K562 (cell line): ENCODE data around the gene USP15. TPM values are rescaled to one million over a fixed set of nuclear protein-coding genes. Genes with fewer than 3 reads are reported as not detected.

Experiments
- ATAC-seq: fragments of 200-7000 bp; cut with Tn5 transposase; 3 replicates; pipeline ENCODE4 v1.9.1; 2020; ENCODE audit warnings: moderate library complexity
- BruUV-seq: library from RNA; stranded (reverse); fragments of 400-500 nt; replicated peaks from 2 replicates; lab custom pipeline; 2021; lab: Mats Ljungman, UMichigan
- CTCF ChIA-PET: fragments of 300-600 bp; formaldehyde crosslinking; extraction: SDS; loops from one replicate; lab custom pipeline; 2021; ENCODE audit warnings: low intra/inter-chr PET ratio; lab: Yijun Ruan, JAX
- POLR2A ChIA-PET: fragments of 300-600, 350-650 bp; sonication (Branson Sonifier 250); formaldehyde crosslinking; extraction: SDS; loops from one replicate; lab custom pipeline; 2021; ENCODE audit warnings: antibody characterized with exemption, inconsistent platforms; lab: Yijun Ruan, JAX
- DNase-seq, 4 experiments: peaks; one replicate each; pipeline versions ENCODE4 v3.0.0 to v3.0.0-alpha.2; 2011 to 2018; ENCODE audit warnings: low spot score in 3 of 4, mixed read lengths in 3 of 4; ENCODE audit errors: extremely low read depth in 1 of 4
- FAIRE-seq: peaks from 2 replicates; lab custom pipeline; 2011; peaks lifted over from hg19 to GRCh38; lab: Jason Lieb, UNC
- H2AFZ ChIP-seq: 2 replicates; pipeline ENCODE4 v1.6.0; 2011; ENCODE audit warnings: low read depth, low read length, control low read depth, inconsistent platforms
- H3K27ac ChIP-seq: fragments of 200-600 bp; 3 replicates; pipeline ENCODE4 v1.8.0; 2011; ENCODE audit warnings: low read depth, mild to moderate bottlenecking, control low read depth, inconsistent platforms, low read length, moderate library complexity, mixed read lengths; ENCODE audit errors: extremely low read depth
- H3K27me3 ChIP-seq, 2 experiments: fragments of 300-600 bp in 1 of 2; 2 replicates in 1 of 2; 3 replicates in 1 of 2; pipeline versions ENCODE4 v1.6.0 to v1.8.0; 2011; ENCODE audit warnings: inconsistent platforms in 2 of 2, low read length in 2 of 2, mild to moderate bottlenecking in 1 of 2, mixed read lengths in 1 of 2, moderate library complexity in 1 of 2; ENCODE audit not compliant: control insufficient read depth in 2 of 2, insufficient read depth in 2 of 2
- H3K36me3 ChIP-seq: fragments of 300-600 bp; 3 replicates; pipeline ENCODE4 v1.8.0; 2011; ENCODE audit warnings: mild to moderate bottlenecking, low read length, inconsistent platforms; ENCODE audit not compliant: control insufficient read depth, insufficient read depth
- H3K4me1 ChIP-seq, 2 experiments: fragments of 200-600 bp in 1 of 2; replicated peaks in 1 of 2; 2 replicates in 1 of 2; 3 replicates in 1 of 2; pipeline versions ENCODE4 v1.5.1 to v1.8.0; 2011; ENCODE audit warnings: inconsistent platforms in 2 of 2, low read length in 2 of 2, mild to moderate bottlenecking in 1 of 2, mixed read lengths in 1 of 2, moderate library complexity in 1 of 2; ENCODE audit not compliant: control insufficient read depth in 2 of 2, insufficient read depth in 2 of 2
- H3K4me2 ChIP-seq: 2 replicates; pipeline ENCODE4 v1.6.1; 2011; ENCODE audit warnings: low read length, control low read depth, inconsistent platforms, mixed read lengths; ENCODE audit not compliant: insufficient read depth
- H3K4me3 ChIP-seq: fragments of 200-600 bp; sonication (generic), shearing (Covaris generic); 2 replicates; pipeline ENCODE4 v1.5.1; 2016; ENCODE audit warnings: control low read depth, inconsistent platforms
- H3K79me2 ChIP-seq: fragments of 200-600 bp; 3 replicates; pipeline ENCODE4 v1.8.0; 2011; ENCODE audit warnings: low read length, inconsistent platforms; ENCODE audit not compliant: control insufficient read depth, insufficient read depth
- H3K9ac ChIP-seq, 2 experiments: 2 replicates each; pipeline versions ENCODE4 v1.6.0 to v1.6.1; 2011; ENCODE audit warnings: low read depth in 2 of 2, low read length in 2 of 2, control low read depth in 1 of 2, inconsistent platforms in 1 of 2, mild to moderate bottlenecking in 1 of 2, mixed read lengths in 1 of 2; ENCODE audit not compliant: insufficient read depth in 1 of 2
- H3K9me1 ChIP-seq: one replicate; pipeline ENCODE4 v1.6.0; 2011; ENCODE audit warnings: inconsistent platforms, mild to moderate bottlenecking, low read length, moderate library complexity; ENCODE audit not compliant: control insufficient read depth, insufficient read depth
- H3K9me3 ChIP-seq: replicated peaks from 2 replicates; pipeline ENCODE4 v1.5.1; 2011; ENCODE audit warnings: low read depth, low read length, inconsistent platforms; ENCODE audit not compliant: control insufficient read depth, insufficient read depth
- H4K20me1 ChIP-seq: replicated peaks from 2 replicates; pipeline ENCODE4 v1.6.1; 2011; ENCODE audit warnings: low read length, inconsistent platforms, mixed read lengths; ENCODE audit not compliant: control insufficient read depth, insufficient read depth
- BHLHE40 ChIP-seq: IDR thresholded peaks from 2 replicates; pipeline ENCODE4 v1.6.1; 2011; ENCODE audit warnings: low read length, improper control_type of control experiment
- E2F8 ChIP-seq: fragments of 450-650 bp; IDR thresholded peaks from 2 replicates; pipeline ENCODE4 v1.7.1; 2018; ENCODE audit warnings: mild to moderate bottlenecking, low read depth; ENCODE audit not compliant: partially characterized antibody
- ETV6 ChIP-seq, 3 experiments: fragments of 150-350 bp in 1 of 3; sonication (generic) in 1 of 3; formaldehyde crosslinking in 1 of 3; IDR thresholded peaks; 2 replicates each; pipeline versions ENCODE4 v1.6.1 to v1.8.0; 2014 to 2022; ENCODE audit warnings: borderline replicate concordance in 2 of 3, low read depth in 2 of 3, antibody characterized with exemption in 1 of 3, low read length in 1 of 3, mild to moderate bottlenecking in 1 of 3, missing genetic modification reagents in 1 of 3
- HCFC1 ChIP-seq: IDR thresholded peaks from 2 replicates; pipeline ENCODE4 v1.6.1; 2012; ENCODE audit warnings: low read depth, low read length, improper control_type of control experiment
- HNRNPUL1 ChIP-seq: fragments of 200-400 bp; formaldehyde crosslinking; IDR thresholded peaks from 2 replicates; pipeline ENCODE4 v1.6.1; 2017; ENCODE audit warnings: low read length
- MYBL2 ChIP-seq, 2 experiments: fragments of 450-650 bp in 1 of 2; sonication (generic) in 1 of 2; formaldehyde crosslinking in 1 of 2; IDR thresholded peaks; 2 replicates each; pipeline versions ENCODE4 v1.6.1 to v1.8.1; 2017 to 2022; ENCODE audit warnings: borderline replicate concordance in 1 of 2, inconsistent platforms in 1 of 2, low read depth in 1 of 2, mild to moderate bottlenecking in 1 of 2, missing genetic modification reagents in 1 of 2, moderate library complexity in 1 of 2
- SMARCA5 ChIP-seq: fragments of 450-650 bp; IDR thresholded peaks from 2 replicates; pipeline ENCODE4 v1.6.1; 2016
- SRSF1 ChIP-seq: fragments of 200-400 bp; formaldehyde crosslinking; IDR thresholded peaks from 2 replicates; pipeline ENCODE4 v1.6.1; 2017; ENCODE audit warnings: mild to moderate bottlenecking, low read depth, low read length, moderate library complexity
- ZNF23 ChIP-seq: fragments of 250-450 bp; sonication (Bioruptor Pico); IDR thresholded peaks from 2 replicates; pipeline ENCODE4 v1.4.0; 2020; ENCODE audit warnings: mild to moderate bottlenecking
- ZNF561 ChIP-seq: fragments of 450-650 bp; formaldehyde crosslinking; conservative IDR thresholded peaks from 2 replicates; pipeline ENCODE4 v1.4.0; 2020; ENCODE audit warnings: mild to moderate bottlenecking, moderate library complexity
- WGBS: fragments of 100-300 bp; shearing (Covaris generic); methylation state at CpG from one replicate; pipeline ENCODE4 v1.1.6; 2016; ENCODE audit warnings: low coverage, mixed read lengths; ENCODE audit not compliant: insufficient coverage; ENCODE audit errors: missing lambda C conversion rate; 5-methylcytosine and 5-hydroxymethylcytosine counted together
- in situ Hi-C: fragments of 300-500 bp; cut with MboI; formaldehyde crosslinking; loops from 4 replicates; pipeline ENCODE4 v1.15.0; 2018; ENCODE audit warnings: inconsistent platforms, mixed read lengths
- intact Hi-C: fragments of 100-400 bp; cut with micrococcal nuclease; formaldehyde crosslinking; loops from 2 replicates; pipeline ENCODE4 v1.14.2; 2022
- polyA plus RNA-seq, 8 experiments: library from polyadenylated mRNA; depleted of rRNA in 4 of 8; stranded (reverse) in 5 of 8; unstranded in 3 of 8; fragments of >200 nt; fragmentation: Nextera tagmentation in 2 of 8; fragmentation: Illumina TruSeq in 1 of 8; extraction: Ambion mirVana in 2 of 8; extraction: Trizol in 1 of 8; gene quantifications; 2 replicates each; pipeline versions ENCODE4 v1.2.1 to v1.2.3, GENCODE V29; 2011 to 2014; ENCODE audit warnings: inconsistent platforms in 1 of 8, missing spikeins in 1 of 8
- total RNA-seq, 7 experiments: library from RNA; depleted of rRNA in 6 of 7; stranded (reverse); fragments of >200 nt in 6 of 7; fragmentation: Illumina TruSeq in 2 of 7; extraction: Trizol in 2 of 7; gene quantifications; 2 replicates each; pipeline versions ENCODE4 v1.2.1 to v1.2.3, GENCODE V29; 2011 to 2021; ENCODE audit warnings: low replicate concordance in 1 of 7
- TF ChIP-seq, protein P1 (sequence below): fragments of 450-650 bp; IDR thresholded peaks from 2 replicates; pipeline ENCODE4 v1.6.1; 2016; ENCODE audit warnings: missing biosample characterization, missing genetic modification characterization
- TF ChIP-seq, protein P2 (sequence below), 3 experiments: fragments of 200-800 bp in 1 of 3; sonication (Bioruptor generic) in 1 of 3; sonication (generic) in 1 of 3; formaldehyde crosslinking in 1 of 3; IDR thresholded peaks; 2 replicates each; pipeline versions ENCODE4 v1.6.1 to v1.8.0; 2016 to 2022; ENCODE audit warnings: mild to moderate bottlenecking in 2 of 3, missing compliant biosample characterization in 2 of 3, missing genetic modification characterization in 2 of 3, missing genetic modification reagents in 1 of 3

The USP15 gene
- total and polyA plus RNA-seq, 9 of the 15 experiments (the other 6 are each of a cell fraction or from before 2014, with no cell fraction given): 140 to 272 (median 182) TPM

- TF ChIP-seq, protein P1, sequence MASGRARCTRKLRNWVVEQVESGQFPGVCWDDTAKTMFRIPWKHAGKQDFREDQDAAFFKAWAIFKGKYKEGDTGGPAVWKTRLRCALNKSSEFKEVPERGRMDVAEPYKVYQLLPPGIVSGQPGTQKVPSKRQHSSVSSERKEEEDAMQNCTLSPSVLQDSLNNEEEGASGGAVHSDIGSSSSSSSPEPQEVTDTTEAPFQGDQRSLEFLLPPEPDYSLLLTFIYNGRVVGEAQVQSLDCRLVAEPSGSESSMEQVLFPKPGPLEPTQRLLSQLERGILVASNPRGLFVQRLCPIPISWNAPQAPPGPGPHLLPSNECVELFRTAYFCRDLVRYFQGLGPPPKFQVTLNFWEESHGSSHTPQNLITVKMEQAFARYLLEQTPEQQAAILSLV (tag): no peak
- no peak for TF ChIP-seq E2F8
These were observed 592 bp upstream of the USP15 start (continued) for GRCh38 chr12:62259631-62259992.

GRCh38 chr12:62260733-62261683 is 804 bp downstream of the USP15 start:
- CTCF ChIA-PET: no interaction called here
- 0% methylated on average over 26 of the region's 26 CpGs for WGBS
- TF ChIP-seq HCFC1 (no peak), BHLHE40 (no peak; the same call in 1 of the 2 replicates), SRSF1 (no peak), ZNF23 (CRISPR knock-in tag) (no peak), ZNF561 (CRISPR knock-in tag) (no peak), SMARCA5 (no peak), ETV6 (IDR thresholded peaks at IDR 0.05; ENCODE audit: borderline replicate concordance in 1 of 2, low read depth in 2 of 2, low read length in 1 of 2) (peak; percentile 27 to 92; a peak in 3 of 4 replicates), ETV6 (CRISPR knock-in tag; IDR thresholded peaks at IDR 0.05; ENCODE audit: borderline replicate concordance) (no peak), MYBL2 (IDR thresholded peaks at IDR 0.05; ENCODE audit: low read depth) (peak; percentile 88), MYBL2 (CRISPR knock-in tag; IDR thresholded peaks at IDR 0.05; ENCODE audit: borderline replicate concordance) (no peak), HNRNPUL1 (no peak)
- TF ChIP-seq, protein P2, sequence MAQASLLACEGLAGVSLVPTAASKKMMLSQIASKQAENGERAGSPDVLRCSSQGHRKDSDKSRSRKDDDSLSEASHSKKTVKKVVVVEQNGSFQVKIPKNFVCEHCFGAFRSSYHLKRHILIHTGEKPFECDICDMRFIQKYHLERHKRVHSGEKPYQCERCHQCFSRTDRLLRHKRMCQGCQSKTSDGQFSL (CRISPR knock-in tag; IDR thresholded peaks at IDR 0.05): no peak
- TF ChIP-seq, protein P2 (tag; IDR thresholded peaks at IDR 0.05): no peak

More at GRCh38 chr12:62260733-62261683, 804 bp downstream of the USP15 start:
- Histone ChIP-seq H3K9ac (peak overlapping the region; percentile 96 to 97), H3K9me1 (no peaks in the 10 kb centered on the region), H3K4me2 (peak overlapping the region; percentile 98), H3K27me3 (no peaks in the 10 kb centered on the region), H2AFZ (peak overlapping the region; percentile 75), H3K9me3 (no peaks in the 10 kb centered on the region), H4K20me1 (peaks cover 6% of the 10 kb centered on the region), H3K27ac (peak overlapping the region; percentile 99), H3K79me2 (peaks cover 99% of the 10 kb centered on the region), H3K4me3 (peak overlapping the region; percentile 84), H3K4me1 (peaks cover 7 to 19% of the 10 kb centered on the region in 2 experiments; a peak in 2 of 5 replicates), H3K36me3 (peaks cover 35% of the 10 kb centered on the region)
- FAIRE-seq: peak; percentile 93
- peak; percentile 52 to 90 (median 62) for DNase-seq
- intact Hi-C loops (loop anchor here (1.0 to 10.0 kb wide), 7 partner anchors 12 to 344 kb away; partner anchors contain the start of gene MON2), in situ Hi-C loops (no loop called here)
- ATAC-seq: peak; percentile 52
- POLR2A ChIA-PET: interaction anchor here (0.7 to 2.2 kb wide), 3 partner anchors 10 to 17 kb away, joined by 3 to 13 read pairs (median 9); no protein-coding TSS in a partner anchor
- TSS peak; percentile 42 for BruUV-seq
